HG03139 (cell line): ENCODE measurements around the gene DHCR7.

Experiments
- ATAC-seq: cut with Tn5 transposase; IDR thresholded peaks from one replicate; pipeline ENCODE4 v1.9.1; 2021; ENCODE audit not compliant: unreplicated experiment

The DHCR7 gene

DNA sequence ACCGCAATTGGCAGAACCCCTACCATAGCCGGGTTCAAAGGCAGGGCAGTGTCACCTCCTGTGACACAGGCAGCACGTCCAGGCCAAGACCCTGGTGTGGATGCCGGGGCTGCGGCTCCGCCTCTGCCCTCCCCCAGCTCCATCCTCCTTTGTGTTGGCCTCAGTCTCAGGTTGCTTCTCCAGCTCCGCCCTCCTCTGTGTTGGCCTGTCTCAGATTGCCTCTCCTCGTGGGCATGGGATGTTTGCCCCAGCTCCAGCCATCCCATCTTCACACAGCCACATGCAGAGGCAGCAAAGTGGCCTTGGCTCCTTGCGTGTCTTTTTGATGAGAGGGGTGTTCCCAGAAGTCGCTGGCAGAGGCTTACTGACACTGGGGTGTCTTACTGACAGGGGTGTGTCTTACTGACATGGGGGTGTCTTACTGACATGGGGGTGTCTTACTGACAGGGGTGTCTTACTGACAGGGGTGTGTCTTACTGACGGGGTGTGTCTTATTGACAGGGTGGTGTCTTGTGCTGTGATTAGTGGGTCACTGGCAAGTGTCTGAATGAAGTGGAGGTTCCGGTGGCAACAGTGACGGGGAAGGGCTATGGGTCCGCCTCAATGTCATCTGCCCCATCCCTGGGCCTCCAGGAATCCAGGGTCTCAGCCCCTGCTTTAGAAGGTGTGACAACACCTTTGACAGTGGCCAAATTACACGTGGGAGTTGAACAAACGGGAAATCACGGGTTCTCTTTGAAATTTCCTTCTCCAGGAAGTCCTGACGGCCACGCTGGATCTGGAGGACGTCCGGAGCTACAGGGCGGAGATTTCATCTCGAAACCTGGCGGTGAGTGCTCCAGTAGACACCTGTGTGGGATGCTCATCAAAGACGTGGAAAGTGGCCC is 29.7 kb upstream of the DHCR7 start:
- ATAC-seq: no peak

DNA sequence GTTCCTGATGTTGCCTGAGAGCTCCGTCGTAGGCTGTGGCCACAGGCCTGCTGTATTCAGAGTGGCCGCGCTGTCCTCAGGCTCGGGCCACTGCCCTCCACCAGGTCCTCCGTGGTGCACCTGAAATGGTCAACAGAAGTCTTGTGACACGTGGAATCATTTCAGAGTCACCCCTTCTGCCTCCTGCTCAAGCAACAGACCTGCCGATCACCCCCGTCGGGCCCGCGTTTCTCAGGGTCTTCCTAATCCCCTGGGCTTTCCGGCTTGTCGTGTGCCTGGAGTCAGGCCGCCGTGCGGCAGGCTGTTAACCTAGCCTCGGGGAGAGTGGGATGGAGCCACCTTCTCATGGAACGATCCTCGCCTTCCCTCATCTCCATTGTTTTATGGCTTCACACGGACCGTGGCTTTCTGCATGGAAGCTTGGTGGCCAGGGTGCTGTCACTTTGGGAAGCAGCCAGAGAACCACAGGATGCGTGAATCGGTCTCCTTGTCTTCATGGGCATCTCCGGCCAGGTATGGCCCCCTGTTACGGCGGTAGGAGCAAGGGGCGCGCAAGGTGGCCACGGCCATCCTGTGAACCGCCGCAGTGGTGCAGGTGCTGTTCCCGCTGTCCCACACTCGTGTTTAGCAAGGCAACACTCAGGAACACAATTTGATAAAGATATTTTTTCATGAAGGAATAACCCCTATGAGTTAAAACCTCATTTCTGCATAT is 28.9 kb upstream of the DHCR7 start:
- no peak for ATAC-seq

DNA sequence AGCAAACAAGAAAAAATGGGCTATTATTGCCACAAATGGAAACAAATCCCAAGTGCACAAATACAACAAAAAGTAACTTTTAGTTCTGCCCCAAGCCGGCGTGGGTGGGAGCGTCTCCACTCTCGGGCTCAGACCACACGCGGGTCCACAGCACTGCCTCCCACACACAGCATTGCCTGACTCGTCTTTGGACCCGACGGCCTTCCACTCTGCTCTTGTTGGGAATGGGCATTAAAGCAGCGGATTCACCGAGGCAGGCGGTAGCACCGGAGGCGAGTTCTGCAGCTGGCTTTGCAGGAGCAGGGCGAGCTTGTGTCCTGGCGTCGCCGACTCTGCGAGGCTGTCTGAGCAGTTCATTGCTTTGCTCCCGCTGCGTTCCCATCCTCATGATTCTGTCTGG is 27.8 kb upstream of the DHCR7 start:
- no peak for ATAC-seq

DNA sequence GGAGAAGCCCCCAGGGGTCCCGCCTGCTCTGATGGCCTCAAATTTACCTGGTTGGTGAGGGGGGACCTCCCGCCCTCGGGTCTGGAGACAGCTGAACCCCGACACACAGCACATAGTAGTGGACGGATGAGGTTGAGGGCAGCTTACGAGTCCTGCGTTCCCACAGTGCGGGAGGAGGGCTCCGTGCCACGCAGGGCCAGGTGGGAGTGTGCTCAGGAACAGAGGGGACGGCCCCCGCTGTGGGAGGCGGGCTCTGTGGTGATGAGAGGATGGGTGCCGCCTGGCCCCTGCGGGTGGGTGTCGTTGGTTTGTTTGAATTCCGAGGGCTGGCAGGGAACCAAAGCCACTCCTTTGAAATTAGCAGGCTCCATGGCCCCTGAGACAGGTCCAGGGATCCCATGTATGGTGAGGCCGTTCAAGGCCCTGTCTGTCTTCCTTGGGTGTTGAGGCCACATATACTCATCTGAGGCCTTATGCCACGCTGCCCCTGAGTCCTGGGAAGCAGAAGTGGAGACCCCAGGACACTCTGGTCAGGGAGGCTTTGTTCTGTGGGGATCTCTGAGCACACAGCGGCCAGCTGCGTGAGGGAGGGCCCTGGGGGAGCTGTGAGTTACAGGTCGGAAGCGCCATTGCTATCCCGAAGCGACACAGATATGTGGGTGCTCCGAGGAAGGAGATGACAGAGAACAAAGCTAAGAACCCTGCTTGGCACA is 26.7 kb upstream of the DHCR7 start:
- no peak for ATAC-seq

DNA sequence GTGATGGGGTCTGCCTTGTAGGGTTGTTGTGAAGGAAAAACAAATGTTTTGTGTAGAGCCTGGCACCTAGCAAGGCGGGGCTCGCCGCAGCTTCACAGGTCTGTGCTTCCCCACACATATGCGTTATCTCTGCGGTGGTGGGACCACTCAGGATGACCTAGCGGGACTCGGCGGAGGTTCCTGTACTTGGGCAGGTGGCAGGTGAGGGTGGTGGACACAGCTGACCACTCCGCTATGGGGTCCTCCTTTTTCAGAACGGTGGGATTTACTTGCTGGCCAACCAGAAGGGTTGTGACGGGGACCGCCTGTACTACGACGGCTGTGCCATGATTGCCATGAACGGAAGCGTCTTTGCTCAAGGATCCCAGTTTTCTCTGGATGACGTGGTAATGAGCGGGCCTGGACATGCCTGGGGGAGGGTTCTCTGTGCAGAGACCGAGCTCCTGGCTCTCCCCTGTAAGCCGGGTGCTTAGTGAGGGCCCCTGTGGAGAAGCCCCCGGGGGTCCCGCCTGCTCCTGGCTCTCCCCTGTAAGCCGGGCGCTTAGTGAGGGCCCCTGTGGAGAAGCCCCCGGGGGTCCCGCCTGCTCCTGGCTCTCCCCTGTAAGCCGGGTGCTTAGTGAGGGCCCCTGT is 26.1 kb upstream of the DHCR7 start:
- no peak for ATAC-seq

DNA sequence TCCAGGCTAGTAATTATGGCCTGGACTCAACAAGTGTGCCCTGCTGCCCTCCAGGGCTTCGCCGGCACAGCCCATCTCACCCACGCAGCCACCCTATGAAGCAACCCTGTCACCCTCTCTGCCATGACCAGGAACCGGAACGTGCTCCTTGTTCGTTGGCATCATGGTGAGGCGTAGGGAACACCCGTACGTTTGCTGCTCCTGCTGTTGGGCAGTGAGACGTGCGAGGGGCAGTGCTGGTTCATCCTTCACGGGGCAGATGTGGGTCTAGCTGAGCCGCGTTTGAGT is 25.5 kb upstream of the DHCR7 start:
- no peak for ATAC-seq

DNA sequence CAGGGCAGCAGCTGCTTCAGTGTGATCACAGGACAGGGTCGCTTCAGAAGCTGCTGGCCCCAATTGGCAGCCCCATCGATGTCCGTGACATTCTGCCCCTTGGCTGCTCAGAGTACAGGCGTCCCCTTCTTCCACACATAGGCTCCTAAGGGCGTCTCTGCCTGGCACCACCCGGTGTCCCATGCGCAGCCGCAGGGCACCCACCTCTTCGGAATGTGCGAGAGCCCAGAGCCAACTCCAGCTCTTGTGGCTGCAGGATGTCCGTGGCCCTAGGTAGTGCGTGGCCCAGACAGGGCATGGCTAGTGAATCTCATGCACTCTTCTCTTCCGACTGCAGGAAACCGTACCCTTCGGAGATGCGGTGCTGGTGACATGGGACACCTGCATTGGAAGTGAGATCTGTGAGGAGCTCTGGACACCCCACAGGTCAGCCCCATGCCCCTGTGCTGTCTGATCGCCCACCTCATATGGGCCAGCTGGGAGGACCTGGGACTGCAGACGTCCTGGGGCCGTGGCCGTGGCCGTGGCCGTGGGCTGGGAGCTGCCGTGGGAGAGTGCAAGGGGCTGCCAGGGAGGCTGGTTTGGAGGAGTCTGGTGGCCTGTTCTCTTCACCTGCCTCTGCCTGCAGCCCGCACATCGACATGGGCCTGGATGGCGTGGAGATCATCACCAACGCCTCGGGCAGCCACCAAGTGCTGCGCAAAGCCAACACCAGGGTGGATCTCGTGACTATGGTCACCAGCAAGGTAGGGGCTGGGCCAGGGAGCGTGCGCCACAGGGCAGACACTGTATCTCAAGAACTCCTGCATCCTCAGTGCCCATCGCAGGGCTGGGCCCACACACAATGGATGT is 25.0 kb upstream of the DHCR7 start:
- ATAC-seq: no peak

DNA sequence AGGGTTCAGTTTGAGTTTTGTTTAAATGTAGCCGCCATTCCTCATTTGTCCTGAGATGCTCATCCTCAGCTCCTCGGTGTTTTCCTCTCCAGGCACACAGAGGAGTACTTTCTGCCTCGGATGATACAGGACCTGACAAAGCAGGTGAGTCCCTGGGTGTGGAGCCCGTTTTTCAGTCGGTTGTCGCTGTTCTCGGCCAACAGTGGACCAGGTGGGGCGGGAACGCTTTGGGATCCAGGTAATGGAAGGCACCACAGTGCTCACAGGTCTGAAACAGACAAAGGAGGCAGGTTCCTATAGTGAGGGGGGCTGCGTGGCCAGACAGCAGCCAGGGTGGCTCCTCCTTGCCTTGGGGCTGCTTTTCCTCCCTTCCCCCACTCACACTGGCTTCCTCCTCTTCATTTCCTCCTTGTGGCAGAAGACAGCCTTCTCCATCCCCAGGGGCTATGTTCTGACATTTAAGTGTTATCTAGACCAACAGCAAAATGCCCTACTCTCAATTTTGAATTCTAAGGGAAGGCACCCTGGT is 24.2 kb upstream of the DHCR7 start:
- no peak for ATAC-seq

DNA sequence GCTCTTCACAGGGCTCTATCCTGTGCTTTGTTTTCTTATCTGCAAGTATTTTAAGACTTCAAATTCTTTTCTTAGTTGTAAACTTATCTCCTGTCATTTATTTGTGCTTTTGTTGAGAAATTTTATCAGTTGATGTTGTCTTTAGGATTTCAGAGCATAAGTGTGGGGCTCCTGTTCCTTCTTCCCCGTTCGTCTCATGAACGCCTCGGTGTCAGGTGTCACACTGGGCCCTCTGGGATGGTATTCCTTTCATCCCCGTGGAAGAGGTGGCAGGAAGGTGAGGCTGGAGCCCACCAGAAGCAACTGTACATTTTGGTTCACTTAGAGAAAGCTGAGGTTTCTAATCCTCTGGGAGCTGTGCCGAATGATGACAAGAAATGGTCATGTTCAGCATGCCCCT is 22.8 kb upstream of the DHCR7 start:
- no peak for ATAC-seq

DNA sequence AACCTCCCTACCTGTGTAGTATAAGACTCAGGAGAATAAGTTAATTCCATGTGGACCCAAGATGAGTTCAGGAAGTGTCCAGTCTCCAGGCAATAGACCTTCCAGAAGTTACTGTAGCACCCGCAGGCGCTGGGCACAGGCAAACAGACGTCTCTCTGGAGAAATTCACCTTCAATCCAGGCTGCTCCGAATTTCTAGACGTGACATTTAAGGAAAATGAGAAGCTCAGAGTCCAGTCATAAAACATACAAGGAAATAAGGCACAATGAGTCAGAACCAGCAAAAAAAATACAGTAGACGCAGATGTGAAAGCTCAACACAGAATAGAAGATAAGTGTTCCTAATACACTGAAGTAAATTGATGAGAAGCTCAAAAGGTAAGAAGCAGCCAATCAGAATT is 19.0 kb upstream of the DHCR7 start:
- ATAC-seq: no peak

DNA sequence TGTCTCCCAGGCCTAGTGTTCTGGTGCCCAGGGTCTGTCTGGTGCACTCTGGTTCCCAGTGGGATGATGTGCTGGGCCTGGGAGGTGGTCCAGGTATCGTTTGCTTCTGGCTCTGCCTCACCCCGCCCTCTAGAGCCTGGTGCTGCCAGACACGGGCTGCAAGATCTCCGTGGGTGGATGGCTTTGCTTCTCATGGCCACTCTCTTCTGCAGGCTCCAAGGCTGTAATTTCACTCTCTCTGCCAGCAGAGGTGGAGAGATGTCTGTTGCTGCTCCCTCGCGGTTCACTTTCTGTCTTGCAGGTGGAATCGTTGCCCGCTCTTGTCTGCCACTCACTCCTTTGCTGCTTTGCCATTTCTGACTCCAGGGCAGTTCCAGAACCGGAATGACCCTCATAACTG is 18.2 kb upstream of the DHCR7 start:
- ATAC-seq: no peak

DNA sequence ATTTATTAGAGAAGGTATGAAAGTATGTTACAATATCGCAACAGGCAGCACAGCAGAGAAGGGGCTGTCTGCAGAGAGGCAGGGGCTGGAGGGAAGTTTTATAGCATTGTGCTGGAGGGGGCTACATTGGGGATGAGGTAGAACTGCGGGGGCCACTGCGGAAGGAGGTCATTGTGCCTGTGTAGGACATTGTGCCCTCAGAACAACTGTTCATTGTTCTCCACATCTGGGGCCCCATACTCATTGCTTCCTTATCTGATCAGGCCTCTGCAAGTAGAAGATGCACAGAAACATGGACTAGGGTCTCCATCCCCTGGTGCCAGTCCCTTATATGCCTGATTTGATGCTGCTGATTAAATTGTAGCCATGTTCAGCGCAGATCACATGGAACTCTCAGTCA is 16.9 kb upstream of the DHCR7 start:
- no peak for ATAC-seq

DNA sequence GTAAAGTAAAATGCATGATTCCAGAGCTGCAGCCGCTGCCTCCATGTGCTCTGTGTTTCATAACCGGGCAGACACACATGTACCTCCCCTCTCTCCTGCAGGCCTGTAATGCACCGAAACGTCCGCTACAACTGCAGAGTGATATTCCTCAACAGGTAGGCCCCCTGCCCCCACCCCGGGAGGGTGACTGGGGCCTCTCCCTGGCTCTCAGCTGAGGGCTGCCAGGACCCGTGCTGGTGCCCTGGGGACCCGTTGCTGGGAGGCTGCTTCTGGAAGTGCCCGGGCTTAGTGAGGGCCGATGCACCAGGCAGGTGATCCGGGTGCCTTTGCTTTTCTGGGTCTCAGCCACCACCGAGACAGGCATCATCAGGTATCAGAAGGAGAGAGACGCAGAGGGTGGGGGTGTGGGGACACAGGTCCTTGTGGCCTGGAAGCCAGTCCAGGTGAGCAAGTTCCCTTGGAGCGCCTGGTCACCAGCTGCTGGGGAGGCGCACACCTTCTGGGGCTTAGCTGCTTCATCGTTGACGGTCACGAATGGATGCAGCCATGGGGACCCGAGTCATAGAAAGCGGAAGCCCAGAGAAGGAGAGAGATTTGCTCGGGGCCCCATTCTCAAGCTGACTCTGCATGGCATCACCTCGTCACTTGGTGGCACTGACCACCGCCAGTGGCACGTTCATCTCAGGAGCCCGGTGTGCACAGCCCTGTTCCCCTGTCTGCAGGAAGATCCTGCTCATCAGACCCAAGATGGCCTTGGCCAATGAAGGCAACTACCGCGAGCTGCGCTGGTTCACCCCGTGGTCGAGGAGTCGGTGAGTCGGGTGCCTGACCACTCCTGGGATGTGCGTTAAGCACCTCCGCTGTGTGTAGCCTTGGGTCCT is 15.4 kb upstream of the DHCR7 start:
- no peak for ATAC-seq

DNA sequence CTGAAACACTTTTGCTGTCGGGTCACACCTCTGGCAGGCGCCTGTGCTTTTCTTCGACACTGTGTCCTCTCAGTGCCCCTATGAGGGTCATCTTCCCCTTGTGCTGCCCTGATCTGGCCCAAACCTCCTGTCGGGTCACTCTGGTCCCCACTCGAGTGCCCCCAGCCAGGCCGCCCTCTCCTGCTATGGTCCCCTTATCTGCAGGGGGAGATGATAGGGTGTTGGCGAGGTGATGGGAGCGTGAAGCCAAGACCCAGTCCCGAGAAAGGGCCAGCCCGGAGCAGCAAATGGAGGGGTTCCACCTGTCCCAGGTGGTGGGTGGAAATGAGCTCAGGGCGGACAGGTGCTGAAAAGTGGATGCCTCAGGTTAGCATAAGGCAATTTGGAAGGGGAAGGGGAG is 14.5 kb upstream of the DHCR7 start:
- no peak for ATAC-seq

DNA sequence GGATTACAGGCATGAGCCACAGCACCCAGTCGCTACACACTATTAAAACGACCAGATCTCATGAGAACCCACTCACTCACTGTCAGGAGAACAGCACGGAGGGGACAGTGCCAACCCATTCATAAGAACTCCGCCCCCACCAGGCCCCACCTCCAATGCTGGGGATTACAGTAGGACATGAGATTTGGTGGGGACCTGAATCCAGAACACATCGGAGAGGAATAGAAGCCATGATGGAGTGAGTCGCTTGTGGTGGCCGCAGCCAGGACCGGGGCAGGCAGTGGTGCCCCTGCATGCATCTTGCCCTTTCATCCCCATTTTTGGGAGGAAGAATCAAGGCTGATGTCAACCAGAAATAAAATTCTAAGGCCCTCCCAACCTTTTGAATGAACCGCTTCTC is 13.5 kb upstream of the DHCR7 start:
- ATAC-seq: no peak

DNA sequence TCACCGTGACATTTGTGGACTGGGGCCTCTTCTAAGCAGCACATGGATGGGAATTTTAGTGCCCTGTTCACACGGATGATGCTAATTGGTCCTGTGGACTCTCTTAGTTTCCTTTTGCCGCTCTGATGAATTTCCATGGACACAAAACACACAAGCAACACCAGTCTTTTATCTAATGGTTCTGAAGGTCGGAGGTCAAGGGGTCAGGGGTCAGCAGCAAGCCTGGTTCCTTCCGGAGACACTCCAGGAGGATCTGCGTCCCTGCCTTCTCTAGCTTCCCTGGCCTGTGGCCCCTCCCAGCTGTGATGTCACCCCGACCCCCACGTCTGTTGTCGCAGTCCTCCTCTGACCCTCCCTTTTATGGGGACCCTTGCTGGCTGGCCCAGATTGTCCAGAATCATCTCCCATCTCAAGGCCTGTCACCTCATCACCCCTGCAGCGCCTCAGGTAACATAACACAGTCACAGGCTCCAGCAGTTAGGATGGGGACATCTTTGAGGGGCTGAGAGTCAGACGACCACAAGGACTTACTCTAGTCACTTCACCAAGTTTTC is 11.7 kb upstream of the DHCR7 start:
- ATAC-seq: no peak

DNA sequence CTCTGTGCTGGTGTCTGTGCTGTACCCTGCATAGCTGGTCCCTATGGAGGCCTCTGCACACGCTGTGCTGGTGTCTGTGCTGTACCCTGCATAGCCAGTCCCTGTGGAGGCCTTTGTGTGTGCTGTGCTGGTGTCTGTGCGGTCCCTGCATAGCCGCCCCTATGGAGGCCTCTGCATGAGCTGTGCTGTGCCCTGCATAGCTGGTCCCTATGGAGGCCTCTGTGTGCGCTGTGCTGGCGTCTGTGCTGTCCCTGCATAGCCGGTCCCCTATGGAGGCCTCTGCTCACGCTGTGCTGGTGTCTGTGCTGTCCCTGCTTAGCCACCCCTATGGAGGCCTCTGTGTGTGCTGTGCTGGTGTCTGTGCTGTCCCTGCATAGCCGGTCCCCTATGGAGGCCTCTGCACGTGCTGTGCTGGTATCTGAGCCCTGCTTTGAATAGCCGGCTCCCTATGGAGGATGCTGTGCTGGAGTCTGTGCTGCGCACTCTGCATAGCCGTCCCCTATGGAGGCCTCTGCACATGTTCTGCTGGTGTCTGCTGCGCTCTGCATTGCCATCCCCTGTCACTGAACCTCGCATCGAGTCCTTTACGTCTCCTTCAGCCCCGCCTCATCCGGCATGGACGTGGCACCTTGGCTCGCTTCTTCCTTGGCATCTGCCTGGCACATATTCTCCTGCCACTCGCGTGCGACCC is 11.0 kb upstream of the DHCR7 start:
- ATAC-seq: no peak
